GM12875 (cell line): Measurements from ENCODE around the gene TNIP3.

Source experiments
- H3K4me3 ChIP-seq: one replicate; pipeline ENCODE4 v1.5.1; 2011; ENCODE audit warnings: low read depth, low read length, control low read depth
- CTCF ChIP-seq: IDR thresholded peaks from 2 replicates; pipeline ENCODE4 v1.5.1; 2011; ENCODE audit warnings: low read depth, mild to moderate bottlenecking, control low read depth, inconsistent platforms, low read length, moderate library complexity, borderline replicate concordance; ENCODE audit not compliant: insufficient read depth

Gene TNIP3

DNA sequence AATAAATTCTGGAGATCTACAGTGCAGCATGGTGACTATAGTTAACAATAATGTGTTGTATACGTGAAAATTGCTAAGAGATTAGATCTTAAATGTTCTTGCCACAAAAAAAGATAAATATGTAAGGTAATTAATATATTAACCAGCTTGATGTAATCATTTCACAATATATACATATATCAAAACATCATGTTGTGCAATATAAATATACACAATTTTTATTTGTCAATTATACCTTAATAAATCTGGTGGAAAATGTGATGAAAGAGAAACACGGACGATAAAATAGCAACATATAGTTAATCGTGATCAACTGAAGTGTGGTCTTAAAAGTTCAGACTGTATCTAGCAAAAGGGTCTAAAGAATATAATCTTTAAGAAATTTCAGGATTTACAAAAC lies 75.3 kb downstream of the TNIP3 start:
- H3K4me3 ChIP-seq: no peak overlapping the region

More for the DNA sequence above, 75.3 kb downstream of the TNIP3 start:
- no peak for TF ChIP-seq CTCF
